HL-60/S4 (cell line): ENCODE measurements around the gene BEST3.

Source experiments
- in situ Hi-C: fragments of 300-500 bp; cut with MboI; formaldehyde crosslinking; loops from 2 replicates; pipeline ENCODE4 v1.14.3; 2022; ENCODE audit warnings: low sequenced_read_pairs

BEST3 gene

DNA sequence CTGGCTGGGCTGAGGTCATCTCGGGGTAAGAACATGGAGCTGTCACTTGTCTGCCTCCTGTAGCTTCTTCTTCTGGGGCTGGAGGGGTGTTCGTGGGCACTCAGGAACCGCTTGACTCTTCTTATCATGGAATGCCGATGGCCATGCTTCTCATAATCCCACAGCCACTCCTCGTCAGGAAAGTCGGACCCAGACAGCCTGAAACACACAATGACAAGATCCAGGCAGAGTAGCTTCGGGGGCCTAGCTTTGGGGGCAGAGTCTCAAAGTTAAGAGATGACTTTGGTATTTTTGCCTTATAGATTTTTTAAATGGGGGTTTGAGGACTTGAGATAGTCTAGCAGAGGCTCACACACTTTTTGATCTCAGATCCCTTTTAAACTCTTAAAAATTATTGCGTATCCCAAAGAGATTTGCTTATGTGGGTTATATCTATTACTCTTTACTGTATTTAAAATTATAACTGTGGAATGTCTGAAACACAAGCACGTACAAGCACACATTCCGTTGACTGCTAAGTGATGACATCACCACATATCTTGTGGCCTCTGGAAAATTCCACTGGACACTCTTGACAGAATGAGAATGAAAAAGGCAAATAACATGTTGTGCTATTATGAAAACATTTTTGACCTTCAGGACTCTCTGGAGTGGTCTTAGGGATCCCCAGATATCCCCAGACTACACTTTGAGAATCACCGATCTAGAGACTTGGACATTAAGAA, 43.3 kb downstream of the BEST3 start:
- in situ Hi-C loops = no loop called here

DNA sequence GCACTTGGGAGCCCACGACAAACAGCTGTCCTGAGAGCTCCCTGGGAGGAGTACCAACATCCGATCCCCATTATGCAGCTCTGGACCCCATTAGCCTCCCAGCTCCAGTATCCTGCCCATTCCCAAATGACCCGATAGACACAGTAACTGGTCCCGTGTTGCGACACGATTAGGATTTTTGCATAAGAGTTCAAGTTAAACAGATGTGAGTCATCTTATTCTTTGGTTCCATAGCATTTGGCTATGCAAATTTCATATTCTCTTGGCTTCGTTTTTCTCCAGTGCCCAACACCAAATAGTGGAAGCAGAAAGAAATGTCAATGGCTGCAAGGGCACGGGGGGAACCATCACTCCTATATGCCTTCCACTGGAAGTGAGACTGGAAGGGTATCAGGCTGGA, 45.4 kb downstream of the BEST3 start:
- in situ Hi-C loops = no loop called here

DNA sequence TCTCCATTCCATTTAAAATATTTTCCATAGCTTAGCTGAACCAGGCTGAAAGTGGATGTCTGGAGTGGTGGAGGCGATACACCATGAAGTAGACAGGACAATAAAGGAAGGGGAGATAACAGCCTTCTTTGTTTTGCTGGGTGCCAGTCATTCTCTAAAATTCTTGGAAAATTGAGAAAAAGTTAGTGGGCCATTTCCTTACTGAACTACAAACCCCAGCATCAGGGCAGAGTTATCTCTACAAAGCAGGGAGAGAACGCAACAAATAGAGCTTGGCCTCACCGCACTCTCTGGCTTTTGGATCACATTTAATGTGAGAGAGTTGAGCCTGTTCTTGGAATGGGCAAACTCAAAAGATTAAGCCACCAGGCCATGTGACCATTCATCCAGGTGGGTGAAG, 47.2 kb downstream of the BEST3 start:
- in situ Hi-C loops = no loop called here

DNA sequence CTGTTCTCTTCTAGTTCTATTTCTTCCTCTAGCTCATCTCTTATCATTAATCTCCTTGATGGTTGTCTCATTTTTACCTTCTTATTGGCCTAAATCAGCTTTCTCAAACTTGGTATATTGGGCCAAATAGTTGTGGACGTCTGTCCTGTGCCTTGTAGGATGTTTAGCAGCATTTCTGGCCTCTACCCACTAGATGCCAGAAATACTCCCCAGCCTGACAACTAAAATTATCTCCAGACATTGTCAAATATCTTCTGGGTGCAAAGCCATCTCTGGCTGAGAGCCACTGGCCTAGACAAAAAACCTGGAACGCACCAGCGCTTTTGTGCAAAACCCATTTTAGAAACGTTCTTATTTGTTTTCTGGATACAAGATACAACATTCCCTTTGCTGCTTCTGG, 49.6 kb downstream of the BEST3 start:
- in situ Hi-C loops = no loop called here

DNA sequence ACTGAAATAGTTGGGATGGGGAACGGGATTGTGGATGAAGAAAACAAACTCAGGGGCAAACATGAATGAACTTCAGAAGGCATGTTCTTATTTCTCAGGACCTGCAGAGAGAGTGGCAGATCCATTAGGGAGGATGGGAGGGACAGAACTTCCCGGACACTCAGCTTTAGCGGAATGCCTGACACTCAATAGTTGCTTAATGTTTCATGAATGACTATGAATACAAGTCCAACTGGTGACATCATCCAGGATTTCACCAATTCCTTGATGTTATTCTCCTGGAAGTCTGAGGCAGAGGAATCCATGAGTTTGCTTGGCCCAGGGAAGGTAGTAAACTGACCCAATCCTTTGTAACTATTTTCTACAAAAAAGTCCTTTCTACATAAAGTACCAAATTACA, 50.6 kb downstream of the BEST3 start:
- in situ Hi-C loops = no loop called here

DNA sequence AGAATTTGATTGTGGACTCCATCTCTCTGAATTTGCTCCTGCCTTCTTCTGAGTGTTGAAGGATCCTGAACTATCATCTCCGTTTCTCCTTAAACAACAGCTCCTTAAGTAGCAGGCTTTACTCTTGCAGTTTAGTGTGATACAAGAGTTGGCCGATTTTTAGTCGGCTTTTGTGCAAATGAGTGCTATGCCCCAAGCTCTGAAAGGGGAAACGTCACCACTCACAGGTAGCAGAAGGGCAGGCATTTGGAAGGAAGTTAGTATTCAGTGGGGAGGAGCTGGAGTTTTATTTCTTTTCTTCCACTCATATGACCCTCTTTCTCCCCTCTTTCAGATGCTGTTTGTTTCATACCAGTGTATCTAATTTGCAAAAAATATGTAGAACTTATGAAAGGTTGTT, 51.9 kb downstream of the BEST3 start:
- in situ Hi-C loops = no loop called here

DNA sequence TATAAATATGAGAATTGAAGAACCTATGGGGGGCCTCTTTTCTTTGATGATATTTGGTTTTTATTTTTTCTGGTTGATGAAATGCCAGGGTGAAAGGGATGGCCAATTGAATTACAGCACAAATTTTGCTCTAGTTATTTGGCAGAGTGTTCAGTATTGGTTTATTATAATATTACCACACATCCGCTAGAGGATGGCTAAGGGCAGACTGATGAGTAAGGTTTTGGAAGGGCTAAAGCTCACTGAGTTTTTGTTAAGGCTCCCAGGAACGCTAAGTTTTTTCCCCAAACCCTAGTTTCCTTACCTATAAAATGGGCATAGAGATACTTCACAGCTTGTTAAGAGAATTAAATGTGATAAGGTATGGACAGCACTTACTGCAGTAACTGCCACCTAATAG, 54.1 kb downstream of the BEST3 start:
- in situ Hi-C loops = no loop called here

DNA sequence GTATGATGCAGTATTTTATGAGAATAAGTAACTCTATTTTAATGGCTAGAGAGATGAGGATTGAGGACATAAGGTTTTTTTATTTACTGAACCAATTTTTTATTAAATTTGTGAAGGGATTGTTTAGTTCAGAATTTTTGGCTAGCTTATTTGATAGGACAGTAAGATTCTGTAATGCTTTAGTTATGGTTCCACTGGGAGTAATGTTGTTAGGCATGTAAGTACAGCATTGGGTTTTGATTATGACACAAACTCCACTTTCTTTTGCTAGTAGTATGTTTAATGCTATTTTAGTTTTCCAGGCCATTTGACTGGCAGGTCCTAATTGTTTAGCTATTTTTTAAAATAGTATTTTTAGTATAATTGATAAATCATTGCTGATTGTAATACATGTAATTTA, 54.6 kb downstream of the BEST3 start:
- in situ Hi-C loops = no loop called here

DNA sequence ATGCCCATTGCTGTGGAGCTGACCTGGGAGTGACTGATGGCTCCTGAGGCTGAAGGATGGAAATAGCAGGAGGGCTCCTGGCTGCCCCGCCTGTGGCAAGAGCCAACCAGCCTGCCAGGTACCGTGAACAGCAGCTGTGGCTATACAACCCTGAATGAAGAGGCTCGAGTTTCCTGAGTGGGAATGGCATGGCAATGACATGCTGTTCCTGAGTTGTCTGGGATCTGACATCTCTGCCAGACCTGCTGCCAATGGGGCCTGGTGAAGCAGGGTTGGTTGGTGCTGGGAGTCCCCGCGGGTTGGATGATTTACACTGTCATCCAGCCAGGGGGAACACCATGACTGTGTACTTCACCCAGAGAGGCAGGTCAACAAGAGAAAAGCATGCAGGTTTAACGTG, 56.6 kb downstream of the BEST3 start:
- in situ Hi-C loops = no loop called here

DNA sequence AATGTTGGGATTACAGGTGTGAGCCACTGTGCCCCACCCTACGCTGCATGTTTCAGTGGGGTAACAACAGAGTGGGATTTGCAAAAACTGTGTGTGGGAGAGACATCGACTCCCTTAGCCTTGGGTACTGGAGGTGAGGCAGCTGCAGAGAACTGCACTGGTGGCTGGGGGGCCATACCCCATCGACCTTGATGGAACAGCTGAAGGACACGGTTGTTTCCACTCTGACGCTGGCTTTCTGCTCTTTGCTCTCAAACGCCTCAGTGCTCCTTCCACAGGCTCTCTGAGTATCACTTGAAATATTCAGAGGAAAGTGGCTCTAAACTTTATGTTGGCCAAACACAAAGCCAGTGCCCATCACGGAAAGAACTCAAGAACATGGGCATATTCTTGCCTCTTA, 57.6 kb downstream of the BEST3 start:
- in situ Hi-C loops = no loop called here

DNA sequence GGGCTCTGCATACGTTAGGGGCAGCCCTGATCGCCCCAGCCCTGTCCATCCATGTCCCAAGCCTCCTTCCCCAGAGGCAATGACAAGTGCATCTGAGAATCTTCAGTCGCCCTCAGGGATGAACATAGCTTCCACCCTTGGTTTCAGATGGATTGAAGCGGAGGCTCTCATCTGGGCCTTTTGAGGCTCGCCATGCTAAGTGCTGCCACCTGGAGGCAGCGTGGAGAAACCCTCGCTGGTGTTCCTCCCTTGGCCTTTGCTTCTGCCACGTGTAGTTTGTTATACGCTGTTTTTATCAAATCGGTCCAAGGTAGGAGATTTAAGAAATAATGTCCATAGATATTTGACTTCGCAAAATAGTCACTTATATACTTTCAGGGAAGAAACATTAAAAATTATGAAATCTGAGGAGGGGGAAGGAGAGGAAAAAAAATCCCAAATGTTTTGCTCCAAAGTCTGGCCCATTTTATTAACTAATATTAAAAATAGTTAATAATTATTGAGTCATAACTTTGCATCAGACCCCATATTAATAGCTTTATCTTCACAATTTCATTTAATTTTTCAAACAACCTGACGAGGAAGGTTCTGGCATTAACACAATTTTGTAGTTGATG, 59.6 kb downstream of the BEST3 start:
- in situ Hi-C loops = no loop called here

DNA sequence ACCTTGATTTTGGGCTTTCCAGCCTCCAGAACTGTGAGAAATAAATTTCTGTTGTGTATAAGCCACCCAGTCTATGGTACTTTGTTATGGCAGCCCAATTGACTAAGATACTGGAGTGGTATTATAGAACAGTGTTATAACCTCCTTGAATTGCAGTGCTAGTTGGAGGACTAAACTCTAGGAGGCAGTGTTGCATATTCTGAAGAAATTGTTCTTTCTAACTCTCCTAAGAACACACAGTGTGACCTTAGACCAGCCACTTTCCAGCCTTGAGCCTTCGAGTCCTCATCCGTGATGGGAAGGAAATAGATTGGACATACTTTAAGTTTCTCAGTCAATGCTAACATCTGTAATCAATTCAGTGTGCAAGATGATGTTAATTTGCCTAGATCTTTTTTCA, 66.0 kb downstream of the BEST3 start:
- in situ Hi-C loops = no loop called here

DNA sequence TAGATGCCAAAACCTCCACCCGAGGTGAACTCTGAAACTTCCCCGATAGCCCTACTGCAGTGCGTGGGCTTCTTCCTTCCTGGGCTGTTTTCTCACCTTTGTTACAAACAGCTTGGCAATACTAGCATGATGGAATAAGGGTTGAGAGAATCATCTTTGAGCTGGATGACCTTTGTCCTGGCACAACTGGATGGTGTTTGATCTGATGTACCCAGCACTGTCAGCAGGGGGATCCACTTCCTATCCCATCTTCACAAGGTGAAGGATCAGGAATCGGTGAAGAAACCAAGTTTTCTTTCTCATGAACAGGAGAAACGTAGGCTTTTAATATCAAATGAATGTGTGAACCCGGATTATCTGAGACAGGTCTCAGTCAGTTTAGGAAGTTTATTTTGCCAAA, 68.9 kb downstream of the BEST3 start:
- in situ Hi-C loops = no loop called here

DNA sequence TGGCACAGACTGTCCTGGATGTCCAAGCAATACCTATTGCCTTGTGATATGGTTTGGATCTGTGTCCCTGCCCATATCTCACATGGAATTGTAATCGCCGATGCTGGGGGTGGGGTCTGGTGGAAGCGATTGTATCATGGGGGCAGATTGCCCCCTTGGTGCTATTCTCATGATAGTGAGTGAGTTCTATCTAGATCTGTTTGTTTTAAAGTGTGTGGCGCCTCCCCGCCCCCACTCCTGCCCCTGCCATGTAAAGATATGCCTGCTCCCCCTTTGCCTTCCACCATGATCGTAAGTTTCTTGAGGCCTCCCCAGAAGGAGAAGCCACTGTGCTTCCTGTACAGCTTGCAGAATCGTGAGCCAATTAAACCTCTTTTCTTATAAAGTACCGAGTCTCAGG, 71.6 kb downstream of the BEST3 start:
- in situ Hi-C loops = no loop called here

DNA sequence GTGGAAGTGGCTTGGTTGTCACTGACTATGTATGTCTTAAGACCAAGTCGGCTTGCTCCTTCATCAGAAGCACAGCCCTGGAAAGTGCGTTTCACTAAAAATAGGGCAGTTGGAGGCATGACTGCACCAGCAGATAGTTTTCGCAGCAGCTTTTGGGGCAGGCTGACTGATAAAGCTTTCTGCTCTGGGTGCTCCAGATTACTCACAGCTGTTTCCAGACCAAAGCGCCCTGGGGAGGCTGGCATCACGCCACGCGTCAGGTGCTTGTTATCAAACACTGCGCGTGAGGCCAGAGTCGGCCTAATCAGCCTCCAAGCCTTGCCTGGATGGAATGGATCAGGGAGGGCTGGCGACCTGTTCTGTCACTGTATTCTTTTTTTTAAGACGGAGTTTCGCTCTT, 75.1 kb downstream of the BEST3 start:
- in situ Hi-C loops = no loop called here

DNA sequence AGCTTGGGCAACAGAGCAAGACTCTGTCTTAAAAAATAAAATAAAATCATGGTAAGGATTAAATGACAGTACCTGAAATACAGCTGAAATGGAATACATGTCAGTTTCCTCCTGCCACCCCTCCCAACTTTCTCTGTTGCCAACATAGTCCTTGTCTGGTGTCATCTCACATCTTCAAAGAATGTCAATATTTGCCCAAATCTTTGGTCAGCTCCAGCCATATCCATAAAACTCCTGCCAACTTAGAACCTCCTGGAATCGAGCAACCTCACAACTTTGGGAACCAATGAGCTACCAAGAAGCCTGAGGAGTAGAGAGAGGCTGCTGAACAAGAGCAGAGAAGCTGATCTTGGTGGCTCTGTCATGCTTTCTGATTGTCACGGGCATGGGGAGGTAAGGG, 77.6 kb downstream of the BEST3 start:
- in situ Hi-C loops = no loop called here

DNA sequence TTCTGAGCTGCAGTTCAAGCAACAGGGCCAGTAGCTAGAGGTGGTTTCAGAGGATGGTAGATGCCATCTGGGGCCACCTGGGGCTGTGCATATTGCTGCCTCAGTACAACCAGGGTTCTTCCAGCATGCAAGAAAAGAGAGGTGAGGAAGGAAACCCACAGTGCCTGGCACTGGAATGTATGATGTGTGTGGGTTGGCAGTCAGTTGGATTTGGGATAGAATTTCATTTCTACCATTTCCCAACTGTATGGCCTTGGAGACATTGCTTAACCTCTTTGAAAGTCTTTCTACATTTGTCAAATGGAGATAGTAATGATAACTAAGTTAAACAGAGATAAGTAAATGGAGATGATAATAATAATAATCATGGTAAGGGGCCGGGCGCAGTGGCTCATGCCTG, 78.2 kb downstream of the BEST3 start:
- in situ Hi-C loops = no loop called here

DNA sequence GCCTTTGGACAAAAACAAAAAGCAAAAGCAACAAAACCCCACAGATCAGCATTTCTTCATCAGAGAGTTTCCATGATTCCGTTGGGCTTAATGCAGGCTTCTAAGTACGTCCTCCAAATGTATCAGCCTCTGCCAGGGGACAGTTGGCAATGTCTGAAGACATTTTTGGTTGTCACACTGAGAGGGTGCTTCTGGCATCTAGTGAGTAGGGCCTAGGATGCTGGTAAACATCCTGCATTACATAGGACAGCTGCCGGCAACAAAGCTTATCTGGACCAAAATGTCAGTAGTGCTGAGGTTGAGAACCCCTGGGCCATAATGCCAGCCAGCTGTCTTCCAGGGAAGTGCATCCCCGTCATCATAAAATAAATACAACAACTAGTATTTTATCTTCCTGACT, 79.0 kb downstream of the BEST3 start:
- in situ Hi-C loops = no loop called here

DNA sequence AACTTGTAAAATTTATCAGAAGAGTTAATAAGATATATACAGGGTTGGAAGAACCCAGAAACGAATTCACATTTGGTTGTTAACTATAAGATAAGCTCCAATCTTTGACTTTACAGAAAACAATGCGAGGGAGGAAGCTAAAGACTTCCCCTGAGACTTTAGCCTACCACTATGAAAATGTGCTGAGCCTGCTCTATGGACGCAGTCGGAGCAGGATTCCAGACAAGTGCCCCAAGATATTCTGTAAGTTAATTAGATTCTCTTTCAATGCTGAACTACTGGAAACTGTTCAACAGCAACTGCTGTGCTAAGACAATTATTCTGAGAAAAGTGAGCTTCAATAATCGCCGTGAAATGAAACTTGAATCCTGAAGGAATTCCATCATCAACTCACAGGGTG, 80.1 kb downstream of the BEST3 start:
- in situ Hi-C loops = no loop called here

DNA sequence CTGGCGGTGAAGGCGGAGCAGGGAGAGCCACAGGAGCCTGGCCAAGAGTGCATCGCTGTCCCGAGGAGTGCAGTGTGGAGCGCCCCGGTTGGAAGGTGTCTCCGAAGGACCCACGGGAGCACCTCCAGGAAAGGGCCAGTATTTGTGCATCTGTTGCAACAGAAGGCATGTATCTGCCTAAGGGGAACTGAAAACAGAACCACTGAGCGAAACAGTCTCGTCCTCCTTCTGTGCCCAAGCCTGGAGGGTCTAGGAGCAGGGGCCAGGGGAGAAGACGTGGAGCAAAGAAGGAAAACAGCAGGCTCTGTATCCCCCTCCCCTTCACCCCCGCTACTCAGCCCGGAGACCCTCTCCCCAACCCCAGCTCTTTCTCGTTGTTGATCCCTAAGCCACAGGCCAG, 83.1 kb downstream of the BEST3 start:
- in situ Hi-C loops = no loop called here

DNA sequence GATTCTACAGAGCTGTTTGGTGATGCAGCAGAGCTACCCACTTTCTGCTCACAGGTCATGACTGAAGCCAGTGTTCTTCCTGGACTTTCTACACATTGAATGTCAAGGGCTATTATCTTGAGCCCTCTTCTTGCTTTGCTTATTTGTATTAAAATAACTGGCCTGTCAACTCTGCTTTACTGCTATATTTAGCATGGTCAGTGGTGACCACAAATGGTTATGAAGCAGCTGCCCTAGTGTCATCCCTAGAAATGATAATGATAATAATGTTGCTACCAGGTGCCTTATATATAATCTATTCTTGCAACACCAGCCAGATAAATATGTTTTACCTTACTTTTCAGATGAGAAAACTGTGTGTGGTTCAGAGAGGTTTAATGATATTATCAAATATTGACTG, 85.8 kb downstream of the BEST3 start:
- in situ Hi-C loops = no loop called here

DNA sequence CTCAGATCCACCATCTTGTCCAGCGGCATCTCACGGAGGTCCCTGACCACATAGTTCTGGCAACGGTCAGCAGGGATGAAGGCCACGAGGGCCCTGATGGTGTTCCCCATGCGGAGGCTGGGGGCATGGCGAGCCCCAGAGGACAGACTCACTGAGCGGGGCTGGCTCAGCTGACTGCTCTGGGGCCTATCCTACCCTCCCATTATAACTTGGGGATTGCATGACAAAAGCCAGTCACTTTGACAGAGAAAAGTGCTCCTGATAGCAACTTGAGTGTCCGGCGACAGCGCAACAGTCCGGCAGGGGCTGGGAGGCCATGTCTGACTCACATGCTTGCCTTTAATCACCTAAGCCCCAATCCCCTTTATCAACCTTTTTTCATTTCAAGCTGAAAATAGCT, 88.4 kb downstream of the BEST3 start, which contains the start of gene LRRC10:
Gene LRRC10 (minus strand): TSS at position 179 of the 400 bp plus-strand sequence. CDS start 69 bp downstream, at position 110.
- in situ Hi-C loops = no loop called here

DNA sequence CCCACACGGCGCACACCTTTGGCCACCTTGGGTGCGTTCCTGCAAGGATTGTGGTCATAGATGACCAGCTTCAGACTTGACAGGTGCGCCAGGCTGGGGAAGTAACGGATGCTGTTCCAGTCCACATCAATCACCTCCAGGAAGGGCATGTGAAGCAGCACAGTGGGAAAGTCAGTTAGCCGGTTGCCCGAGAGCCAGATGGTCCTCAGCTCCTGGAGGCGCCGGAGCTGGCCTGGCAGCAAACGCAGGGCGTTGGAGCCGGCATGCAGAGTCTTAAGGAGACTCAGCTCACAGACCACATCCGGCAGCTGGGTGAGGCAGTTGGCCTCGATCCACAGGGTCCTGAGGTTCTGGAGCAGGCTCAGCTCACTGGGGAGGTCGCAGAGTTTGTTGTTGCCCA, 89.0 kb downstream of the BEST3 start:
- in situ Hi-C loops = no loop called here
